HG03432 (cell line): ENCODE data around the gene MYOZ1.

Experiments
- ATAC-seq: cut with Tn5 transposase; IDR thresholded peaks from one replicate; pipeline ENCODE4 v1.9.1; 2021; ENCODE audit warnings: mild to moderate bottlenecking, moderate library complexity; ENCODE audit not compliant: unreplicated experiment

The MYOZ1 gene

DNA sequence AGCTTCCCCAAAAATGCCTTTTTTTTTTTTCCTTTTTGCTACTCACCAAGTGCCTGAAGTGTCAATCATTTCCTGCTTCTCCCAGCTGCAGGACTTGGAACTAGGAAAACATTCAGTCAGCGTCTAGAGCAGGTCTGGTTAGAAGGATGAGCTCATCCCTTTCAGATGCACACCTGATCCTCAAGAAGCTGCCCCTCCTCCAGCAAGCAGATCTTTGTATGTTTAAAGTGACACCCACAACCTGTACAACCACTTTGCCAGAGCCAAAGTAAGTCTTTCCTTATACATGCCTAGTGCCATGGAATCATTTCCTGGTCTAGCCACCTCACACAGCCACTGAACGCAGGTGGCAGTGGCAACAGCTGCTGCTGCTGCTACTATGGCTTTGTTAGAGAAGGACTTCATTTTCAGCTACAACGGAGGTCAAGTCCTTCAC is 39.8 kb downstream of the MYOZ1 start:
- ATAC-seq, result no peak

DNA sequence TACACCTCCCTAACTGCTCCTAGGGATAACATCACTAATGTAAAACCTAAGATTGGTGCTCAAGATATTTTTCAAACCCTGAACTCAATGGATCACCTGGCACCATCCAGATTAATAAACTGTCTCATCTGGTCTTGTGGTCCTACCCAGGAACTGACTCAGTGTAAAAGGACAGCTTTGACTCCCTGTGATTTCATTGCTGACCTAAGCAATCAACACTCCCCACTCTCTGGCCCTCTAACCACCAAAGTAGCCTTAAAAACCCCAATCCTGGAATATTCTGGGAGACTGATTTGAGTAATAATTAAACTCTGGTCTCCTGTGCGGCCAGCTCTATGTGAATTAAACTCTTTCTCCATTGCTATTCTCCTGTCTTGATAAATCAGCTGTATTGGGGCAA is 43.9 kb downstream of the MYOZ1 start:
- no peak for ATAC-seq

DNA sequence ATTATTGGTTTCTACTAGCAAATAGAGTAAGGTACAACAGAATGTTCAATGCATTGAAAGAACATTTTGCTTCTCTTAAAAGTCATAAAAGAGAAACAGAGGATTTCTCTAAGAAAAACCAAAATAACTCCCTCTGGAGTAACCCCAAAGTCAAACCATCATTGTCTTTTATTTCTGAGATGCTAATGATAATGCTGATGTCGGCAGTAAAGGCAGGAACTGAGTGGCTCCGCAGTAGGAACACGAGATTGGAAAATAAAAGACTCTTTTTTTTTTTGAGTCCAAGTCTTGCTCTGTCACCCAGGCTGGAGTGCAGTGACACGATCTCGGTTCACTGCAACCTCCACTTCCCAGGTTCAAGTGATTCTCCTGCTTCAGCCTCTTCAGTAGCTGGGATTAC is 47.5 kb downstream of the MYOZ1 start:
- ATAC-seq, result no peak

DNA sequence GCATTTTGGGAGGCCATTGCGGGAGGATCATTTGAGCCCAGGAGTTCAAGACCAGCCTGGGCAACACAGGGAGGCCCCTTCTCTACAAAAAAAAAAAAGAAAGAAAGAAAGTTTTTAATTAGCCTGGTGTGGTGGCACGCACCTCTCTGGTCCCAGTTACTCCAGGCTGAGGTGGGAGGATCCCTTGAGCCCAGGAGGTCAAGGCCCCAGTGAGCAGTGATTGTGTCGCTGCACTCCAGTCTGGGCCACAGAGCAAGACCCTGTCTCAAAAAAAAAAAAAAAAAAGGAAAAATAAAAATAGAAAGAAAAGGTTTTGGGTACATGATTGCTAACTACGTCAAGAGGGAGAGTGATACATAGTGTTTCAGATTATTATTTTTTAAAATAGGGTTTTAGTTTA is 48.2 kb downstream of the MYOZ1 start:
- ATAC-seq, result no peak

GRCh38 chr10:73591935-73592699 is 49.2 kb downstream of the MYOZ1 start:
- no peak for ATAC-seq

DNA sequence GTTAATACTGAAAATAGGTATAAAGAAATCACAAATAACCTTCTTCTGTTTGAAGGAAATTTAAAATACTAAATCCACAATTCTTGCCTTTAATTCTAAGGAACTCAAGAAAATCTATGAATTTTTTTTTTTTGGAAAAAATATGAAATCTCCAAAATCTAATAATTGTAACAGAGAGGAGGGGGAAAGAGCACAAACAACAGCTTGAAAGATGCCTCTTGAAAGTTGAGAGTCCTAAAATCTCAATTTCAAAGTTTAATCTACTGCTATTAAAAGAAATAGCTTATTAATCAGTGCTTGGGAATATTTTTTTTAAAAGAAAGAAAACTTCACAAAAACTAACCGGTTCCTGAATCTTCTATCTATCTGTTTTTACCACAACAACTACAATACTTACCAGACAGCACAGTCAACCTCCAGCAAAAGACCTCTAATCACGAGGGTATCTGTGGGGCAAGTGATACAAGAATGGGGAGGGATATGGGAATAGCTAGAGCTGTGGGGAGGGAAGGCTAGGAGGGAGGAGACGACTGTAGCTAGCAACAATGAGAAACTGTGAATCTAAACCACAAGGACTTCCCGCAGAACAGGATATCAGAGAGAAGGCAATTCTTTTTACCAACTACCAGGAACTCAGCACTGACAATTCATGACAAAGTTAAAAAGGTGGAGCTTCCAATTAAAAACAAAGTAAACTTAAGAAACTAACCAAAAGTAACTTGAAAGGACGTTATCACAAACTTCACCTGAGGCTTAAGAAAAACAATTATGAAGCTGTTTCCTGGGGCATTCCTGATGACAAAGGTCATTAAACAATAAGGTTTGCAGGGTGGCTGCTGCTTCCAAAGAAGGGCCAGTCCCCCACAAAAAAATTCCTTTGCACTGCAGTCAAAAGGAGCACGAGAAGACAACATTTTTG is 50.1 kb downstream of the MYOZ1 start, which contains the start of gene USP54:
Gene USP54, minus strand, starts transcription at position 462 of the 919 bp plus-strand sequence. CDS start 15,684 bp downstream, outside the sequence.
- no peak for ATAC-seq

GRCh38 chr10:73589563-73590126 is 51.6 kb downstream of the MYOZ1 start:
- no peak for ATAC-seq

DNA sequence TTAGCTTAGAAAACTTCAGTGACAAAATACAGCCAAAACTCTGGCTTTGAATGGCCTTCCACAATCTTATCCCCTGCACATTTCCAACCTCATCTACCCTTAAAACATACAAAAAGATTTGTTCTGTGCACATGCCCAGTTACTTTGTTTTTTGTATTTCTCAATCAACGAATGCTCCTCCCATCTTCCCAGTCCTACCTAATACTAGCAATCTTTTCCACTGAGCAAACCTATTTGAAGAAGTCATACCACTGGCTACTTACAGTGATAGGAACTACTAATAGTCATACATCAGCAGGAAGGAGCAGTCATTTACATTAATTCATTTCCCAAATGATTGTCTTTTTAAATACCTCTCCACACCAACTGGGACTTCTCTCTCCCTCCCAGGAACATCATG is 52.6 kb downstream of the MYOZ1 start:
- ATAC-seq, result no peak

DNA sequence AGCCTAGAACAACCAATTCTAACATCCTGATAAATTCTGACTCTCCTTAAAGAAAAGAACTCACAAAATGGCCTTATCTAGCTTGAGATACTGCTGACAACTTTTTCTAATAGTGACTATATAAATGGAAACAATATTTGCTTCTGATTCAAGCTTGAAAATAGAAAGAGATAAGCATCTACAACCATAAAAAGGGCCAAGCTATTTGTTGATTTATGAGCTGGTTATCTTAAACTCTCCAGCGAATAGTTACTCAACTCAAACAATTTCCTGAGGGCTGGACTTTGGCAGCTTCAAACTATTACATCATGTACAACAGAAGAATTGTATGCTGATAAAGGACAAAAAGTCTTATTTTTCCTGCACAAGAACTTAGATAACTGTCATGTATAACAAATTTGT is 54.7 kb downstream of the MYOZ1 start:
- ATAC-seq, result no peak

DNA sequence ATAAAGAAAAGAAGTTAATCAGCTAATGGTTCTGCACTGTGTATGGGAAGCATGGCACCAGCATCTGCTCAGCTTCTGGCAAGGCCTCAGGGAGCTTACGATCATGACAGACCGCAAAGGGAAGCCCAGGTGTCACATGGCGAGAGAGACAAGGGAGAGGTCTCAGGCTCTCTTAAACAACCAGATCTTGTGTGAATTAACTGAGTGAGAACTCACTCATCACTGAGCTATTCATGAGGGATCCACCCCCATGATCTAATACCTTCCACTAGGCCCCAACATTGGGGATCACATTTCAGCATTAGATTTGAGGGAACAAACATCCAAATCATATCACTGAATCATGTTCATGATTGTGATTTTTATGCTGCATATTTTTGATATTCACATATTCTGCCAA is 55.9 kb downstream of the MYOZ1 start:
- no peak for ATAC-seq

- ATAC-seq, result no peak
Measured at GRCh38 chr10:73584737-73585136, 56.5 kb downstream of the MYOZ1 start.

DNA sequence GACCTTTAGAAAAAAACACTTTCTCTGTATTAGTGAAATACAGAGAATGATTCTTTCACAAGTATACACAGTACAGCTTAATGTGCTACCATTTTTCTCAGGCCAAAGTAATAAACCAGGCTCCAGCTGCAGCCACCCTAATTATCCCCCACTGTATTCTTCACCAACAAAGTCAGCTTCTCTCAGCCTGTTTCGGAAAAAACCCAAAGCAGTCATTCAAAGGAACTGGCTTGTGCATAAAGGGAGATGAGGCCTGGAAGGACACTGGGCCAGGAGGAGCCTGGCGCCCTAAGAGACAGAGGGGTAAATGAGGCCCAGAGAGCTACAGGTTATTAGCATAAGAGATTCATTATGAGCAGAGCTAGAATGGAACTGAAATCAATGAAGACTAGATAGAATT is 59.4 kb downstream of the MYOZ1 start:
- no peak for ATAC-seq
